GM19463 (cell line): ENCODE measurements around the gene BORA.
"Not testable (repeated sequence)": the region's sequence is repeated elsewhere in the genome, so short reads cannot be mapped to it uniquely, and the experiment has no call there.

ENCODE experiments used
- ATAC-seq: cut with Tn5 transposase; IDR thresholded peaks from one replicate; pipeline ENCODE4 v1.9.1; 2021; ENCODE audit warnings: mild to moderate bottlenecking, moderate library complexity; ENCODE audit not compliant: unreplicated experiment

The BORA gene

GRCh38 chr13:72727417-72728289, at the start of gene BORA, which contains the start of gene MZT1:
Gene BORA, plus strand, starts transcription at chr13:72727923. Its CDS starts 1,018 bp downstream, at chr13:72728941.
Gene MZT1, minus strand, starts transcription at chr13:72727629. Its CDS starts 27 bp downstream, at chr13:72727602.
- ATAC-seq: peak; percentile 92

- ATAC-seq: no peak
Measured at GRCh38 chr13:72678312-72678711, 49.4 kb upstream of the BORA start.

- no peak for ATAC-seq
Measured at GRCh38 chr13:72680353-72680752, 47.4 kb upstream of the BORA start.

- no peak for ATAC-seq
Measured at GRCh38 chr13:72686766-72687165, 41.0 kb upstream of the BORA start.

GRCh38 chr13:72689181-72689696, 38.5 kb upstream of the BORA start:
- no peak for ATAC-seq

- no peak for ATAC-seq
Measured at GRCh38 chr13:72692884-72693514, 34.7 kb upstream of the BORA start.

GRCh38 chr13:72693832-72694231, 33.9 kb upstream of the BORA start:
- ATAC-seq: no peak

GRCh38 chr13:72694314-72694713, 33.4 kb upstream of the BORA start:
- no peak for ATAC-seq

- no peak for ATAC-seq
Measured at GRCh38 chr13:72696579-72696978, 31.1 kb upstream of the BORA start.

GRCh38 chr13:72698164-72698563, 29.6 kb upstream of the BORA start:
- ATAC-seq: no peak

- no peak for ATAC-seq
Measured at GRCh38 chr13:72700509-72700908, 27.2 kb upstream of the BORA start.

- ATAC-seq: no peak
Measured at GRCh38 chr13:72716776-72717175, 10.9 kb upstream of the BORA start.

GRCh38 chr13:72726185-72726584, 1.5 kb upstream of the BORA start:
- ATAC-seq: not testable (repeated sequence)

- peak; percentile 22 for ATAC-seq
Measured at GRCh38 chr13:72726726-72727416, 852 bp upstream of the BORA start.

- no peak for ATAC-seq
Measured at GRCh38 chr13:72728290-72728605, 525 bp downstream of the BORA start.

- ATAC-seq: no peak
Measured at GRCh38 chr13:72737033-72737432, 9.3 kb downstream of the BORA start.

GRCh38 chr13:72740015-72740414, 12.3 kb downstream of the BORA start:
- no peak for ATAC-seq

GRCh38 chr13:72745260-72745659, 17.5 kb downstream of the BORA start:
- peak; percentile 65 for ATAC-seq

GRCh38 chr13:72751220-72751619, 23.5 kb downstream of the BORA start:
- ATAC-seq: no peak

GRCh38 chr13:72754111-72754510, 26.4 kb downstream of the BORA start:
- no peak for ATAC-seq

GRCh38 chr13:72757792-72758535, 30.2 kb downstream of the BORA start:
- ATAC-seq: no peak
